Natural killer cell (primary cell): ENCODE measurements around the gene EHMT1. TPM values are rescaled to one million over a fixed set of nuclear protein-coding genes. Genes with fewer than 3 reads are reported as not detected.
A peak's percentile ranks its signal among the peaks of the same experiment; 100 is the strongest.

Experiments
- ATAC-seq, 3 donors: fragments of 150-1000 bp in 2 of 3; fragments of 200-7000 bp in 1 of 3; cut with Tn5 transposase; 1 replicate in 1 of 3; 2 replicates in 2 of 3; pipeline ENCODE4 v1.10.0; 2021; ENCODE audit warnings: mild to moderate bottlenecking in 2 of 3, moderate library complexity in 2 of 3
- DNase-seq, 2 donors: peaks; one replicate each; pipeline versions ENCODE4 v3.0.0 to v3.0.0-alpha.2; 2013 to 2021; ENCODE audit warnings: mixed read lengths in 1 of 2
- H3K27ac ChIP-seq: one replicate; pipeline ENCODE4 v1.5.1; 2013; ENCODE audit warnings: mild to moderate bottlenecking, low read length
- H3K27me3 ChIP-seq: one replicate; pipeline ENCODE4 v1.6.1; 2013; ENCODE audit warnings: low read length; ENCODE audit not compliant: control insufficient read depth, insufficient read depth
- H3K36me3 ChIP-seq: one replicate; pipeline ENCODE4 v1.6.1; 2013; ENCODE audit warnings: low read length; ENCODE audit not compliant: control insufficient read depth, insufficient read depth
- H3K4me1 ChIP-seq: one replicate; pipeline ENCODE4 v1.6.1; 2013; ENCODE audit warnings: low read length; ENCODE audit not compliant: control insufficient read depth, insufficient read depth
- H3K4me3 ChIP-seq: one replicate; pipeline ENCODE4 v1.5.1; 2013; ENCODE audit warnings: low read length
- H3K9me3 ChIP-seq: one replicate; pipeline ENCODE4 v1.6.1; 2013; ENCODE audit warnings: low read length; ENCODE audit not compliant: control insufficient read depth, insufficient read depth
- H3K27ac Mint-ChIP-seq, 2 donors: one replicate each; pipeline ENCODE4 v1.8.0; 2022; ENCODE audit warnings: mild to moderate bottlenecking in 2 of 2, mixed read lengths in 2 of 2, moderate library complexity in 1 of 2
- H3K27me3 Mint-ChIP-seq, 2 donors: one replicate each; pipeline ENCODE4 v1.8.0; 2022; ENCODE audit warnings: low read depth in 2 of 2, mixed read lengths in 2 of 2
- H3K36me3 Mint-ChIP-seq: one replicate; pipeline ENCODE4 v1.8.0; 2022; ENCODE audit warnings: mixed read lengths
- H3K4me1 Mint-ChIP-seq, 2 donors: one replicate each; pipeline ENCODE4 v1.8.0; 2022; ENCODE audit warnings: mixed read lengths in 2 of 2
- H3K4me3 Mint-ChIP-seq: one replicate; pipeline ENCODE4 v1.8.0; 2022; ENCODE audit warnings: mild to moderate bottlenecking, moderate library complexity, mixed read lengths
- H3K9me3 Mint-ChIP-seq, 2 donors: one replicate each; pipeline ENCODE4 v1.8.0; 2022; ENCODE audit warnings: mixed read lengths in 2 of 2
- WGBS: methylation state at CpG from one replicate; pipeline ENCODE4 v1.1.7; 2013; ENCODE audit warnings: missing lambda C conversion rate; ENCODE audit not compliant: insufficient coverage; 5-methylcytosine and 5-hydroxymethylcytosine counted together
- intact Hi-C: fragments of 100-400 bp; cut with micrococcal nuclease; formaldehyde crosslinking; loops from one replicate; pipeline ENCODE4 v1.14.2; 2022
- total RNA-seq, 4 donors: library from RNA; stranded (reverse); fragments of 120-200 nt in 1 of 4; gene quantifications; one replicate each; pipeline versions ENCODE4 v1.2.3 to v1.2.4, GENCODE V29; 2013 to 2022
- TF ChIP-seq, protein P1 (sequence below): fragments of 200-600 bp; IDR thresholded peaks from one replicate; pipeline ENCODE4 v1.8.0; 2022; ENCODE audit warnings: antibody characterized with exemption

The EHMT1 gene
- total RNA-seq, 3 donors from 2014 or later (not counting 1 experiment from before 2014, with no cell fraction given): 173 to 200 (median 176) TPM

GRCh38 chr9:137672907-137673791, 54.3 kb downstream of the EHMT1 start:
- Mint-ChIP-seq H3K27me3 (no peaks in the 10 kb centered on the region), H3K9me3 (no peaks in the 10 kb centered on the region), H3K4me3 (no peak overlapping the region), H3K36me3 (no peaks in the 10 kb centered on the region), H3K27ac (peak overlapping the region; percentile 21 to 39), H3K4me1 (peaks cover 47 to 61% of the 10 kb centered on the region in 2 donors)
- WGBS: 62% methylated on average over 12 of the region's 13 CpGs
- DNase-seq: peak in 1 of 2 donors; percentile 78
- intact Hi-C loops: loop anchor here (10.0 kb wide), 1 partner anchor 82 kb away; no protein-coding TSS in a partner anchor
- H3K4me1 ChIP-seq: peaks cover 16% of the 10 kb centered on the region
- no peaks in the 10 kb centered on the region for H3K9me3 ChIP-seq
- ATAC-seq: peak; percentile 85 to 97 (median 85)
- no peak overlapping the region for H3K4me3 ChIP-seq
- TF ChIP-seq, protein P1, sequence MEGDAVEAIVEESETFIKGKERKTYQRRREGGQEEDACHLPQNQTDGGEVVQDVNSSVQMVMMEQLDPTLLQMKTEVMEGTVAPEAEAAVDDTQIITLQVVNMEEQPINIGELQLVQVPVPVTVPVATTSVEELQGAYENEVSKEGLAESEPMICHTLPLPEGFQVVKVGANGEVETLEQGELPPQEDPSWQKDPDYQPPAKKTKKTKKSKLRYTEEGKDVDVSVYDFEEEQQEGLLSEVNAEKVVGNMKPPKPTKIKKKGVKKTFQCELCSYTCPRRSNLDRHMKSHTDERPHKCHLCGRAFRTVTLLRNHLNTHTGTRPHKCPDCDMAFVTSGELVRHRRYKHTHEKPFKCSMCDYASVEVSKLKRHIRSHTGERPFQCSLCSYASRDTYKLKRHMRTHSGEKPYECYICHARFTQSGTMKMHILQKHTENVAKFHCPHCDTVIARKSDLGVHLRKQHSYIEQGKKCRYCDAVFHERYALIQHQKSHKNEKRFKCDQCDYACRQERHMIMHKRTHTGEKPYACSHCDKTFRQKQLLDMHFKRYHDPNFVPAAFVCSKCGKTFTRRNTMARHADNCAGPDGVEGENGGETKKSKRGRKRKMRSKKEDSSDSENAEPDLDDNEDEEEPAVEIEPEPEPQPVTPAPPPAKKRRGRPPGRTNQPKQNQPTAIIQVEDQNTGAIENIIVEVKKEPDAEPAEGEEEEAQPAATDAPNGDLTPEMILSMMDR: peak; percentile 94
- H3K27me3 ChIP-seq: no peaks in the 10 kb centered on the region
- H3K27ac ChIP-seq: no peak overlapping the region
- H3K36me3 ChIP-seq: peaks cover 3% of the 10 kb centered on the region

DNA sequence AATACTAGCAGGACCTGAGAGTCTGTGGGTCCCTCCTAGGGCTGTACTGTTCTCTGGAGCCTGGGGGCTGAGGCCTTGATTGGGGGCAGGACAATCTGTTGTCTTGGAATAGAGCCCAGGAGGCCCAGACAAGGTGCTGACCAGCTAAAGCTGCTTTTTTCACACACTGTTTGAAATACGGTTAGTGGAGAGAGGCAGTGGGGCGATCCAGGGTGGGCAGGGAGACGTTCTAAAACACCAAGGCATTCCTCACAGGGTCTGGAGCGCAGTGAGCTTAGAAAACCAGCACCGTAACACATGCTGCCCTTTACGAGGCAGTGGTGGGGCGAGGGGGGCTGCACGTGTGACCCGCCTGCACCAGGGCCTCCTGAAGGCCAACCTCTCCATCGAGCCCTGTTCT, 55.1 kb downstream of the EHMT1 start:
- Histone ChIP-seq H3K27ac (no peak overlapping the region), H3K4me3 (no peak overlapping the region), H3K36me3 (peaks cover 3% of the 10 kb centered on the region), H3K4me1 (peaks cover 16% of the 10 kb centered on the region), H3K9me3 (no peaks in the 10 kb centered on the region), H3K27me3 (no peaks in the 10 kb centered on the region)
- TF ChIP-seq, protein P1: no peak
- H3K9me3 Mint-ChIP-seq: no peaks in the 10 kb centered on the region
- no peaks in the 10 kb centered on the region for H3K27me3 Mint-ChIP-seq
- ATAC-seq: no peak
- 94% methylated on average over 10 of the region's 10 CpGs for WGBS
- no peaks in the 10 kb centered on the region for H3K36me3 Mint-ChIP-seq
- H3K4me1 Mint-ChIP-seq: peaks cover 44 to 59% of the 10 kb centered on the region in 2 donors
- intact Hi-C loops: loop anchor here (10.0 kb wide), 1 partner anchor 81 kb away; no protein-coding TSS in a partner anchor
- H3K27ac Mint-ChIP-seq: peak overlapping the region; percentile 65 to 78
- no peak overlapping the region for H3K4me3 Mint-ChIP-seq
- DNase-seq: no peak

GRCh38 chr9:137674307-137674975, 55.6 kb downstream of the EHMT1 start:
- no peaks in the 10 kb centered on the region for H3K9me3 Mint-ChIP-seq
- no peaks in the 10 kb centered on the region for H3K36me3 Mint-ChIP-seq
- ATAC-seq (no peak), DNase-seq (no peak)
- Histone ChIP-seq H3K27me3 (no peaks in the 10 kb centered on the region), H3K4me3 (no peak overlapping the region), H3K27ac (no peak overlapping the region), H3K9me3 (no peaks in the 10 kb centered on the region), H3K4me1 (peaks cover 16% of the 10 kb centered on the region), H3K36me3 (no peaks in the 10 kb centered on the region)
- peaks cover 43 to 57% of the 10 kb centered on the region in 2 donors for H3K4me1 Mint-ChIP-seq
- peak overlapping the region; percentile 65 to 78 for H3K27ac Mint-ChIP-seq
- WGBS: 93% methylated on average over 12 of the region's 15 CpGs
- H3K27me3 Mint-ChIP-seq: no peaks in the 10 kb centered on the region
- TF ChIP-seq, protein P1: no peak
- intact Hi-C loops: loop anchor here (10.0 kb wide), 1 partner anchor 80 kb away; no protein-coding TSS in a partner anchor
- no peak overlapping the region for H3K4me3 Mint-ChIP-seq
